ENCODE results near the gene BBS5.
"Not testable (repeated sequence)": the region's sequence is repeated elsewhere in the genome, so short reads cannot be mapped to it uniquely, and the experiment has no call there.

The BBS5 gene

DNA sequence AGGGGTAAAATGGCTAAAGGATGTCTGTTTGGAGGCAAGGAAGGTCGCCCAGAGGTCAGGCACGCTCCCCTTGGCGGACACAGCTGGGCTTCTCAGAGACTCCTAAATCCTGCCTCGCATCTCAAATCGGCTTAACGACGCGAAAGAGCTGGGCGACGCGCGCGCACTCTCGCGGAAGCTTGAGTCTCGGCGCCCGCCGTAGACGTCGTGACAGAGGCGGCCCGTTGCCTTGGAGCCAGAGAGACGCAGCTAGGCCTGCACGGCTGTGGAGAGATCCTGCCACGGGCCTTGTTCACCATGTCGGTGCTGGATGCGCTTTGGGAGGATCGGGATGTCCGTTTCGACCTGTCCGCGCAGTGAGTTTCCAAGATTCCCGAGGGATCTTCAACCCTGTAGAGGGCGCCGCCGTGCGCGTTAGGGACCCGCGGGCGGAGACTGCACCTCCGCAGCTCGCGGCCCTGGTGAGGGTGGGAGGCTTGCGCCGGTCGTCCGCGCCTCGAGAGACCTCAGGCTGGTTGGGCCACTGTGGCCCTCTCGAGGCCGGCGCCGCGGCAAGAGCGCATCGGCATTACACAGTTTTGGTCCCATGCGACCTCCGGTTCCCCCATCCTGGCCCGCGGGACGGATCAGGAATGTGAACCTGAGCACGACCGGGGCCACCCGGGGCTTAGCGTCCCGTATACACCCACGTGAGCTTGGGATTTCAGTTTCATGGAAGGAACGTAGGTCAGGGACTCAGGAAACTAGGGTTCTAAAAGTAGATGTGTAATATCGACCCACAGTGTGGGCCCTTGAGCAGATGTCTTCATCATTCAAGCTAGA is at the start of gene BBS5:
Gene BBS5, plus strand, starts transcription at position 238 of the 822 bp plus-strand sequence. Its CDS starts 60 bp downstream, at position 298.
- in situ Hi-C loops (cut with MboI; ENCODE audit: low sequenced_read_pairs), result no loop called here

GRCh38 chr2:169431772-169432171 is 47.5 kb upstream of the BBS5 start:
- in situ Hi-C loops (cut with MboI; ENCODE audit: low sequenced_read_pairs), result not testable (repeated sequence)

GRCh38 chr2:169434236-169434635 is 45.1 kb upstream of the BBS5 start:
- in situ Hi-C loops (cut with MboI; ENCODE audit: low sequenced_read_pairs), result not testable (repeated sequence)

DNA sequence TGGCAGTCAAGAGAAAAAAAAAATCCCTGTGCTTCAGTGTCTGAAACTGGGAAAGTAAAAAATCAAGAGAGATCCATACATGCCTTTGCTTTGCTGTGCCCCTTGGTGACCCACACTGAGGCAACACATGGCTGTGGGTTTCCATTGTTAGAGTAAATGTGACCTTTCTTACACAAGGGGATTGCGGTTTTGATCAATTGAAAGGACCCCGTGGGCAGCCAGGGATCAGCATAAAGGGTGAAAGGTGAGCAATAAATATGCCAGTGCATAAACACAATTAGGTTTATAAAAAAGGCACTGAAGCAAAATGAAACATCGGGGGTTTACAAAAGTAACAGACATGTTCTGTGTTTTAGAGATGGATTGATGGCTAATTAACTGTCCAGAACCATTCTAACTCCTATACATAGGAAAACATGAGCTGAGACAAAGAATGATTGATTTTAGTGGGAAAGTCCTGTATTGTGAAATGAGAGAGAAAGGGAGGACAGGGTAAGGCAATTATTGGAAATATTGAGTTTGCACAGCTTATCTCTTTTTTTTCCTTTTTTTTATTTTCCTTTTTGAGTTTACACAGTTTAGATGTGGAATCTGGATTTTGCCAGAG is 40.7 kb upstream of the BBS5 start:
- in situ Hi-C loops (cut with MboI; ENCODE audit: low sequenced_read_pairs), result no loop called here

DNA sequence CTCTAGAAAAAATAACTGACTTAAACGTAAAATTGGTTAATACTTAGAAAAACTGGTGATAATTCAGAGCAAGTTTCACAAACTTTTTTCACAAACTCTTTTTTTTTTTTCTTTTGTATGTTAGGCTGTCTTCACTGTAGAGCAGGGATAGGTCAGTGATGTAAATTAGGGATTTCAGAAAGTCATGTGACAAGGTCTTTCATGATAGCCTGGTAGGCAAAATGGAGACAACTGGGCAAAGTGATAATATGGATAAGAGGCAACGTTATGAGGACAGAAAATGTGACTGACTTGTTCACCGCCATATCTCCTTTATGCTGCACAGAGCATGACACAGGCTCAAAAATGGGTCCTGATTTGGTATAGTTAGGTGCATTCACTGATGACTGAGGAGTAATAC is 39.4 kb upstream of the BBS5 start:
- in situ Hi-C loops (cut with MboI; ENCODE audit: low sequenced_read_pairs), result no loop called here

- in situ Hi-C loops (cut with MboI; ENCODE audit: low sequenced_read_pairs), result no loop called here
These were observed 32.8 kb upstream of the BBS5 start for GRCh38 chr2:169446452-169446851.

DNA sequence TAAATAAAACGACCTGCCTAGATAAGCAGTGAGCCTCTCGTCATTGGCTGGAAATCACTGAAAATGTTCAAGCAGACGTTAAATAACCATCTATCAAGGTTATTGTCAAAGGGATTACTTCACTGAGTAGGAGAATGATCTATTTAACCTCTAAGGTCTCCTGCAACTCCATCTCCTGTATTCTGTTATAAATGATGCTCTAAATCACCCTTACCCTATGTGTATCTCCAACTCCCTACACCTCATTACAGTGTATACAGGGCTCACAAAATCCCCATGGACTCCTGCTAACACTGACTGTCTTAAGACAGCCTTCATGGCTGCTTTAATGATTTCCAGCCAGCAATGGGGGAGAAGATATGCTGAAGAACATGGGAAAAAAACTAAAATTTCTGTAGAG is 31.0 kb upstream of the BBS5 start:
- in situ Hi-C loops (cut with MboI; ENCODE audit: low sequenced_read_pairs), result no loop called here

DNA sequence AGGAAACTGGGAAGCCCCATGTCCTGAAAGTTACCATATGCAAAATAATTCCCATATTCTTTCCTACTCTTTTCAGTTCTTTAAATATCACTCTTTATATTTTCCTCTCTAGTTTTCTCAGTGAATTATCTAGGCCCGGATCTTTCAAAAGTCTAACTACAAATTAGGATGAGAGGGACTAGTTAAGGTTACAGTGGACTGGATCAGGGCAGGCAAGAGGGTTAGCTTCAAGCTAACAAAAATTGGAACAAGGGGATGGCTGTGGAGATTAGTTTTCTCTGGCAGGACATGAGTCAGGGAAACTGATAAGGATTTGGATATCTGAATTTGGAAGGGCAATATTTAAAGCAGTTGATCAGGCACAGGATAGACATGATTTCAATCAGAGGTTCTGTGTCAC is 30.4 kb upstream of the BBS5 start:
- in situ Hi-C loops (cut with MboI; ENCODE audit: low sequenced_read_pairs), result no loop called here

GRCh38 chr2:169452080-169452479 is 27.2 kb upstream of the BBS5 start:
- in situ Hi-C loops (cut with MboI; ENCODE audit: low sequenced_read_pairs), result no loop called here

DNA sequence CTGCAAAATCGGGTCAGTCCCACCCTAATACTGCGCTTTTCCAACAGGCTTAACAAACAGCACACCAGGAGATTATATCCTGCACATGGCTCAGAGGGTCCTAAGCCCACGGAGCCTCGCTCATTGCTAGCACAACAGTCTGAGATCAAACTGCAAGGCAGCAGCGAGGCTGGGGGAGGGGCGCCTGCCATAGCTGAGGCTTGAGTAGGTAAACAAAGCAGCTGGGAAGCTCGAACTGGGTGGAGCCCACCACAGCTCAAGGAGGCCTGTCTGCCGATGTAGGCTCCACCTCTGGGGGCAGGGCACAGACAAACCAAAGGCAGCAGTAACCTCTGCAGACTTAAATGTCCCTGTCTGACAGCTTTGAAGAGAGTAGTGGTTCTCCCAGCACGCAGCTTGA is 26.2 kb upstream of the BBS5 start:
- in situ Hi-C loops (cut with MboI; ENCODE audit: low sequenced_read_pairs), result not testable (repeated sequence)

GRCh38 chr2:169461143-169461542 is 18.2 kb upstream of the BBS5 start:
- in situ Hi-C loops (cut with MboI; ENCODE audit: low sequenced_read_pairs), result no loop called here

DNA sequence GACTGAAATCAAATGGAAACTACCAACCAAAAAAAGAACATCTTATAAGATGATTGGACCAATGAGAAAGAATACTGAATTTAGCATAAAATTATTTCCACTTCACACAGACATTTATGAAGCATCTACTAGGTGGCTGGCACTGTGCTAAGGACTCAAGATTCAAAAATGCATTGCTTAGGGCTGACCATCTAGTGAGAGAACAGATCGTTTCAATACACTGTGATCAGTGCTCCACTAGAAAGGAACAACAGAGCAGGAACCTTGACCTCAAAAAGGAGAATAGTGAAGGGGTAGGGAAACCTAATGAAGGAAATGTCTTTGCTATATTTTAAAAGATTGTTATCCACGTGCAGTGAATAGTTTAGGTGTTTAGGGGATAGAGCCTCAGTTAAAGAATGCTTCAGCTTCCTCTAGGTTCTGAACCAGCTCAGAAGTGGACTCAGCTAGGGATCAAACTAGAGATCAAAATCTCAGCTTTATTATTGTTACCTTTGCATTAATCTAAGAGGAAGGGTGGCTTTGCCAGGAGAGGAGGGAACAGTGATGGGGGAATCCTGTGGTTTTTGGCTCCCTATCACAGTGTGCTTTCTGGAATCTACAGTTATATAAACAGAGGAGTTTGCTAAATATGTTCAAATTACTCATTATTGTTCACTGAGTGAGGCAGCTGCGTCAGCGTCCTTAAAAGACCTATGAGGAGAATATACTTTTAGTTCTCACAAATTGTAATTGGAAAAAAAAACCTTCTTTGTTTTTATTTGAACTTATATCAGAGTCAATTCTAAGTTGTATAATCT is 16.2 kb upstream of the BBS5 start:
- in situ Hi-C loops (cut with MboI; ENCODE audit: low sequenced_read_pairs), result no loop called here

DNA sequence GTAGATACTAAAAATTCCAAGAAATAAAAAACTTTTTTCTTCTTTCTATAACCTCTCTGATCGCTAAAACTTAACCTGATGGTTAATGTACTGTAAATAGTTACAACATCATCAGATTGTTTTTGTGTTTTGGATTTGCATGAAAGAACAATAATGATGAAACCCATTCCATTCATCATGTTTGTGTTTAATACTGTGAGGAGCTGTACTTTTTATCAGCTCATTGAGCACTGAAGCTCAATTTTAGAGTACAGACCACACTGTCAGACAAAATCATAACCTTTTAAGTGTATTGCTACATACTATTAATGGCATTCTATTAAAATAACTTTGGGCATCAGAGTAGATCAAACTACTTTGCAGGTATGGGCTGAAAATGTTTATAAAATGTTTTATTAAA is 14.8 kb upstream of the BBS5 start:
- in situ Hi-C loops (cut with MboI; ENCODE audit: low sequenced_read_pairs), result no loop called here

GRCh38 chr2:169464882-169465281 is 14.4 kb upstream of the BBS5 start:
- in situ Hi-C loops (cut with MboI; ENCODE audit: low sequenced_read_pairs), result no loop called here

DNA sequence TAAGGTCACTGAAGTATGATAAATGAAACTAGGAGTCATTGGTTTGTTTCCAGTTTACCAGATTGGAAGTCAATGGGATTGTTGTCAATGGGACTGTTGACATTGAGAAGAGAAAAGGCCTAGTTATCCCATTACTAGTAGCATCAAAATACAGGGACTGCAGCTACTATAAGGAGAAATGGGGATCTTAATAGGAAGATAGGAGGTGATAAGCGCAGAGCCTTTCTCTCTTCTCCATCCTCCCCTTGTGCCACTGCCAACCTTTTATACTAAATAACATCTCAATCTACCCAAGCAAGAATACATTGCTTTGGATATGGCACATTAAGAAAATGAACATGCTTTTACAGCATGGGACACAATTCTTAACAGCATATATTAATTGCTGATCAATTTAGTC is 10.5 kb upstream of the BBS5 start:
- in situ Hi-C loops (cut with MboI; ENCODE audit: low sequenced_read_pairs), result no loop called here

GRCh38 chr2:169469952-169470572 is 9.2 kb upstream of the BBS5 start:
- in situ Hi-C loops (cut with MboI; ENCODE audit: low sequenced_read_pairs), result no loop called here

DNA sequence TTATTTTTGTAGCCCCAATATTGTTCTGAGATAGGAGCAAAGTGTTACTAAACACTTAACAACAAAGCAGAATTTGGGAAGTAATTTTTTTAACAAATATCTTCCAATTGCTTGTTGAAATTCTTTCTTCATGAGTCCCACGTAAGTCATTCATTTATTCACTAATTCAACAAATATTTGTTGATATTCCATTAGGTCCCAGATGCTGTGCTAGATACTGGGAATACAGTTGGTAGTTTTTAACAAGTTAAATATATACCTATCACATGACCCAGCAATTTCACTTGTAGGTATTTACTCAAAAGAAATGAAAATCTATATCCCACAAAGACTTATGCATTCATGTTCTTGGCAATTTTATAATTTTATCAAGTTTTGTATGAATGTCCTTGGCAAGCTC is 7.0 kb upstream of the BBS5 start:
- in situ Hi-C loops (cut with MboI; ENCODE audit: low sequenced_read_pairs), result no loop called here

GRCh38 chr2:169476459-169476858 is 2.8 kb upstream of the BBS5 start:
- in situ Hi-C loops (cut with MboI; ENCODE audit: low sequenced_read_pairs), result no loop called here

DNA sequence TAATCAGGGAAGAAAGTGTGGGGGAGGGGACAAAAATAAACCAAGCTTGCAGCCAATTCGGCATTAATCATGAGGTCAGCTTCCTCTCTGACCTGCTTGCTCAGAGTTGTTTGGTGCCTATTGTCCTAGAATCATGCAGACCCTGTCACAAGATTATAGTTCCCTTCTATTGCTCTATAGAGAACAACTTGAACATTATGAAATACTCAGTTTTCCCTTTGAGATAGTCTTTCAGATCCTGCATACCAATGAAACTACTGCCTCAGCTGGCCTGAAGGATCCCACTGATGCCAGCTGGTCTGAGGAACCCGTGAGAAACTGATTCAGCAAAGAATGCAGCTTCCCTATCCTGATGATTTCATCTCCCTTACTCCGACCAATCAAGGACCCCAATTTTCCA is 955 bp upstream of the BBS5 start:
- in situ Hi-C loops (cut with MboI; ENCODE audit: low sequenced_read_pairs), result no loop called here

- in situ Hi-C loops (cut with MboI; ENCODE audit: low sequenced_read_pairs), result no loop called here
These were observed 493 bp upstream of the BBS5 start for GRCh38 chr2:169478745-169479256.

DNA sequence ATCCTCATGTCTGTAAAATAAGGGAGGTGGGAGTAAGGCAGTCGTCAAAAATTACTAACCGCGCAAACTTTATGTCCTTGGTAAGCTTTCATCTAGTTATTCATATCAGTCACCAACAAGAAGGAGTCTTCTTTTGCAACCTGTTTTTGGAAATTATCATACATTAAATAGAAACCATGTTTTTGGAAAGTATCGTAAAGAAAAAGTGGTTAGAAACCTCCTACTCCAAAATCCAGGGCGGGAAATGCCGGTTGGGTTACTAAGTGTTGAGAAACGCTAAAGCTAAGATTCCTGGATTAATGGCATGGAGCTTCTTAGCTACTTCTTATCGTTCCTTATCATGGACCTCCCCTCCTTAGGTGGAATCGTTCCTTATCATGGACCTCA is 778 bp downstream of the BBS5 start:
- in situ Hi-C loops (cut with MboI; ENCODE audit: low sequenced_read_pairs), result no loop called here

Measured in HL-60/S4 treated with phorbol 12-myristate 13-acetate at 8.2 ng/mL for 4 days and 3 days (cell line).